K562 (cell line): ENCODE results near the gene HSPB1. TPM values are rescaled to one million over a fixed set of nuclear protein-coding genes. Genes with fewer than 3 reads are reported as not detected.

ENCODE experiments used
- CBX3 ChIP-seq, 2 experiments: IDR thresholded peaks; 1 replicate in 1 of 2; 2 replicates in 1 of 2; pipeline ENCODE4 v1.6.1; 2012; ENCODE audit warnings: inconsistent platforms in 2 of 2, low read length in 2 of 2, borderline replicate concordance in 1 of 2, control low read depth in 1 of 2
- CCNT2 ChIP-seq: IDR thresholded peaks from 2 replicates; pipeline ENCODE4 v1.6.1; 2011; ENCODE audit warnings: borderline replicate concordance, low read depth, mild to moderate bottlenecking, moderate library complexity, mixed read lengths, low read length; ENCODE audit not compliant: insufficient read length; ENCODE audit errors: extremely low read depth
- CLOCK ChIP-seq: fragments of 250-450 bp; sonication (Bioruptor Pico); IDR thresholded peaks from 2 replicates; pipeline ENCODE4 v1.4.0; 2020; ENCODE audit warnings: mild to moderate bottlenecking, moderate library complexity, borderline replicate concordance
- ESRRA ChIP-seq: fragments of 450-650 bp; IDR thresholded peaks from 2 replicates; pipeline ENCODE4 v1.6.1; 2014; ENCODE audit warnings: low read depth, mild to moderate bottlenecking, moderate library complexity, borderline replicate concordance
- FOXM1 ChIP-seq, 2 experiments: fragments of 450-650 bp in 1 of 2; sonication (generic) in 1 of 2; formaldehyde crosslinking in 1 of 2; IDR thresholded peaks; 2 replicates each; pipeline versions ENCODE4 v1.6.1 to v1.9.0; 2017 to 2022; ENCODE audit warnings: low read depth in 2 of 2, mild to moderate bottlenecking in 2 of 2, missing genetic modification reagents in 1 of 2, moderate library complexity in 1 of 2
- HDAC3 ChIP-seq: fragments of 450-650 bp; IDR thresholded peaks from 2 replicates; pipeline ENCODE4 v1.6.1; 2018; ENCODE audit warnings: borderline replicate concordance, mild to moderate bottlenecking, moderate library complexity; ENCODE audit not compliant: partially characterized antibody
- HDAC8 ChIP-seq: fragments of 450-650 bp; IDR thresholded peaks from 2 replicates; pipeline ENCODE4 v1.6.1; 2016; ENCODE audit warnings: mild to moderate bottlenecking, missing genetic modification characterization, moderate library complexity, missing compliant biosample characterization
- LCOR ChIP-seq: sonication (generic); formaldehyde crosslinking; IDR thresholded peaks from 2 replicates; pipeline ENCODE4 v1.8.0; 2022; ENCODE audit warnings: mild to moderate bottlenecking, missing genetic modification reagents
- MYC ChIP-seq, 2 experiments: fragments of 250-450 bp in 1 of 2; sonication (Bioruptor Pico) in 1 of 2; IDR thresholded peaks; 2 replicates each; pipeline versions ENCODE4 v1.5.1 to v1.6.1; 2012 to 2021; ENCODE audit warnings: low read depth in 2 of 2, borderline replicate concordance in 1 of 2, improper control_type of control experiment in 1 of 2, low read length in 1 of 2, mild to moderate bottlenecking in 1 of 2, moderate library complexity in 1 of 2
- MYNN ChIP-seq, 2 experiments: sonication (generic); formaldehyde crosslinking in 1 of 2; IDR thresholded peaks; 2 replicates each; pipeline versions ENCODE4 v1.5.0 to v1.6.1; 2016 to 2020; ENCODE audit warnings: antibody characterized with exemption in 1 of 2, missing genetic modification reagents in 1 of 2
- NFYB ChIP-seq: IDR thresholded peaks from 2 replicates; pipeline ENCODE4 v1.6.1; 2011; ENCODE audit warnings: mild to moderate bottlenecking, moderate library complexity; ENCODE audit not compliant: insufficient read length; ENCODE audit errors: extremely low read depth
- NR2C2 ChIP-seq, 2 experiments: fragments of 200-800 bp in 1 of 2; sonication (Bioruptor generic) in 1 of 2; sonication (generic) in 1 of 2; formaldehyde crosslinking in 1 of 2; IDR thresholded peaks; 2 replicates each; pipeline versions ENCODE4 v1.6.1 to v1.8.0; 2016 to 2022; ENCODE audit warnings: mild to moderate bottlenecking in 1 of 2, missing compliant biosample characterization in 1 of 2, missing genetic modification characterization in 1 of 2, missing genetic modification reagents in 1 of 2
- PHB ChIP-seq: fragments of 250-450 bp; sonication (Bioruptor Pico); IDR thresholded peaks from 2 replicates; pipeline ENCODE4 v1.5.0; 2021
- PHB2 ChIP-seq: fragments of 450-650 bp; IDR thresholded peaks from 2 replicates; pipeline ENCODE4 v1.6.1; 2017; ENCODE audit warnings: low read depth
- RNF219 ChIP-seq: fragments of 250-450 bp; sonication (Bioruptor Pico); IDR thresholded peaks from 2 replicates; pipeline ENCODE4 v1.5.0; 2022; ENCODE audit warnings: mild to moderate bottlenecking
- U2AF1 ChIP-seq: fragments of 200-400 bp; formaldehyde crosslinking; optimal IDR thresholded peaks from 2 replicates; pipeline ENCODE3; 2017; ENCODE audit warnings: mild to moderate bottlenecking, low read depth, low read length, moderate library complexity
- ZNF384 ChIP-seq: IDR thresholded peaks from 2 replicates; pipeline ENCODE4 v1.6.1; 2012; ENCODE audit warnings: low read depth, low read length, improper control_type of control experiment
- ZNF586 ChIP-seq: fragments of 450-650 bp; formaldehyde crosslinking; conservative IDR thresholded peaks from 2 replicates; pipeline ENCODE4 v1.4.0; 2020; ENCODE audit warnings: mild to moderate bottlenecking, moderate library complexity
- ZNF830 ChIP-seq: fragments of 250-450 bp; sonication (Bioruptor Pico); IDR thresholded peaks from 2 replicates; pipeline ENCODE4 v1.5.0; 2021; ENCODE audit warnings: mild to moderate bottlenecking
- polyA plus RNA-seq, 8 experiments: library from polyadenylated mRNA; depleted of rRNA in 4 of 8; stranded (reverse) in 5 of 8; unstranded in 3 of 8; fragments of >200 nt; fragmentation: Nextera tagmentation in 2 of 8; fragmentation: Illumina TruSeq in 1 of 8; extraction: Ambion mirVana in 2 of 8; extraction: Trizol in 1 of 8; gene quantifications; 2 replicates each; pipeline versions ENCODE4 v1.2.1 to v1.2.3, GENCODE V29; 2011 to 2014; ENCODE audit warnings: inconsistent platforms in 1 of 8, missing spikeins in 1 of 8
- total RNA-seq, 7 experiments: library from RNA; depleted of rRNA in 6 of 7; stranded (reverse); fragments of >200 nt in 6 of 7; fragmentation: Illumina TruSeq in 2 of 7; extraction: Trizol in 2 of 7; gene quantifications; 2 replicates each; pipeline versions ENCODE4 v1.2.1 to v1.2.3, GENCODE V29; 2011 to 2021; ENCODE audit warnings: low replicate concordance in 1 of 7
- TF ChIP-seq, protein P1 (sequence below): sonication (generic); formaldehyde crosslinking; IDR thresholded peaks from 2 replicates; pipeline ENCODE4 v1.8.0; 2023; ENCODE audit warnings: mild to moderate bottlenecking, missing genetic modification reagents

Gene HSPB1
- total and polyA plus RNA-seq, 9 of the 15 experiments (the other 6 are each of a cell fraction or from before 2014, with no cell fraction given), result 27.1 to 522 (median 138) TPM

DNA sequence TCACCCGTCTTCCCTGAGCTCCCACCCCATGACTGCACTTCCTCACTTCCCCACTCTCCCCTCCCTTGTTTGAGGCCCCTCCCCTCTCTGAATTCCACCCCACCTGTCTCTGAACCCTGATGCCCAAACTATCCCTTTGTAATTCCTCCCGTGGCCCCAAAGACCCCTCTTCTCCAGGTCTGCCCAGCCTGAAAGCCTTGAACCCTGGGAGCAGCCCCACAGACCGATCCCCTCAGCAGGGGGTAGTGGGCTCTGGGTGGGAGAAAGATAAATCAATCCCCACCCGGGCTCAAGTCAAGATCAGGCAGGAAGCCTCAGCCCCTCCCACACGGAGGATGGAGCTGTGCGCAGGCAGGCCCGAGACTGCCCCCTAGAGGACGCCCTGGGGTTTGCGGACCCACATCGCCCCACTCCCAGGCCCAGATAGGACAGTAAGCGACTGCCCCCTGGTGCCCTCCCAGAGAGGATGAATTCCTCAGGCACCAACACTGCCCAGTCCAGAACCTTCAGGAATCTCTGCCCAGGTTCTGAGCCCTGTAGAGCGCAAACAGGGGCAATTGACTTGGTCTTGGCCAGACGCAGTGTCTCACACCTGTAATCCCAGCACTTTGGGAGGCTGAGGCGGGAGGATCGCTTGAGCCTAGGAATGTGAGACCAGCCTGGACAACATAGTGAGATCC, 11.7 kb downstream of the HSPB1 start (continued):
- TF ChIP-seq CLOCK (CRISPR knock-in tag) (no peak), FOXM1 (IDR thresholded peaks at IDR 0.05; ENCODE audit: low read depth) (no peak), FOXM1 (CRISPR knock-in tag; IDR thresholded peaks at IDR 0.05; ENCODE audit: low read depth) (no peak; the same call in 1 of the 2 replicates), NR2C2 (CRISPR knock-in tag; IDR thresholded peaks at IDR 0.05) (peak; percentile 70; the same call in 1 of the 2 replicates), NR2C2 (tag; IDR thresholded peaks at IDR 0.05) (no peak), HDAC8 (peak; percentile 53; the same call in 1 of the 2 replicates), PHB2 (no peak), PHB (CRISPR knock-in tag) (no peak), CCNT2 (peak; percentile 41), U2AF1 (no peak), NFYB (no peak), MYNN (IDR thresholded peaks at IDR 0.05) (peak; percentile 83), MYNN (CRISPR knock-in tag; IDR thresholded peaks at IDR 0.05) (no peak), ZNF586 (CRISPR knock-in tag) (no peak), RNF219 (CRISPR knock-in tag) (no peak), HDAC3 (no peak), ESRRA (peak; percentile 76; the same call in 1 of the 2 replicates), CBX3 (IDR thresholded peaks at IDR 0.05; ENCODE audit: borderline replicate concordance in 1 of 2, low read length in 2 of 2) (peak in 1 of 2 experiments; percentile 89; a peak in 2 of 3 replicates), LCOR (peak; percentile 93), ZNF830 (CRISPR knock-in tag) (no peak), MYC (IDR thresholded peaks at IDR 0.05; ENCODE audit: low read depth, low read length) (peak; percentile 76), MYC (CRISPR knock-in tag; IDR thresholded peaks at IDR 0.05; ENCODE audit: borderline replicate concordance, low read depth) (no peak), ZNF384 (peak; percentile 82)
- TF ChIP-seq, protein P1, sequence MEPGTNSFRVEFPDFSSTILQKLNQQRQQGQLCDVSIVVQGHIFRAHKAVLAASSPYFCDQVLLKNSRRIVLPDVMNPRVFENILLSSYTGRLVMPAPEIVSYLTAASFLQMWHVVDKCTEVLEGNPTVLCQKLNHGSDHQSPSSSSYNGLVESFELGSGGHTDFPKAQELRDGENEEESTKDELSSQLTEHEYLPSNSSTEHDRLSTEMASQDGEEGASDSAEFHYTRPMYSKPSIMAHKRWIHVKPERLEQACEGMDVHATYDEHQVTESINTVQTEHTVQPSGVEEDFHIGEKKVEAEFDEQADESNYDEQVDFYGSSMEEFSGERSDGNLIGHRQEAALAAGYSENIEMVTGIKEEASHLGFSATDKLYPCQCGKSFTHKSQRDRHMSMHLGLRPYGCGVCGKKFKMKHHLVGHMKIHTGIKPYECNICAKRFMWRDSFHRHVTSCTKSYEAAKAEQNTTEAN (CRISPR knock-in tag), result peak; percentile 41; the same call in 1 of the 2 replicates
